Thyroid gland (tissue), 4 donors: Measurements from ENCODE around the gene SEMA5B. TPM values are rescaled to one million over a fixed set of nuclear protein-coding genes. Genes with fewer than 3 reads are reported as not detected.

Source experiments
- DNase-seq, 2 donors: peaks; one replicate each; pipeline ENCODE4 v3.0.0-alpha.2; 2019
- H3K27ac ChIP-seq, 3 donors: fragments of 200-600 bp; sonication (generic); 1 replicate in 2 of 3; 2 replicates in 1 of 3; pipeline ENCODE4 v1.5.1; 2016 to 2019; ENCODE audit warnings: mild to moderate bottlenecking in 1 of 3, moderate library complexity in 1 of 3
- H3K27me3 ChIP-seq: fragments of 200-600 bp; sonication (generic); one replicate; pipeline ENCODE4 v1.5.1; 2019
- H3K36me3 ChIP-seq, 2 donors: fragments of 200-600 bp; sonication (generic); one replicate each; pipeline ENCODE4 v1.5.1; 2016 to 2019
- H3K4me1 ChIP-seq, 2 donors: fragments of 200-600 bp; sonication (generic); one replicate each; pipeline ENCODE4 v1.5.1; 2017 to 2019
- H3K4me3 ChIP-seq, 3 donors: fragments of 200-600 bp; sonication (generic); replicated peaks in 1 of 3; 1 replicate in 2 of 3; 2 replicates in 1 of 3; pipeline ENCODE4 v1.5.1; 2016; ENCODE audit warnings: mild to moderate bottlenecking in 1 of 3
- H3K9me3 ChIP-seq: fragments of 200-600 bp; sonication (generic); one replicate; pipeline ENCODE4 v1.5.1; 2017
- POLR2A ChIP-seq, 2 donors: fragments of 450-650 bp; IDR thresholded peaks; one replicate each; pipeline ENCODE4 v1.6.1; 2017; ENCODE audit warnings: antibody characterized with exemption in 2 of 2, mild to moderate bottlenecking in 2 of 2, moderate library complexity in 1 of 2
- WGBS, 2 donors: methylation state at CpG; one replicate each; pipeline ENCODE4 v1.1.5; 2017; 5-methylcytosine and 5-hydroxymethylcytosine counted together
- intact Hi-C: fragments of 100-400 bp; cut with DNase I; formaldehyde crosslinking; loops from one replicate; pipeline ENCODE4 v1.15.1; 2023
- total RNA-seq, 4 donors: library from RNA; depleted of rRNA; stranded (reverse); fragments of >200 nt; gene quantifications; one replicate each; pipeline ENCODE4 v1.2.3, GENCODE V29; 2016
- TF ChIP-seq, protein P1 (sequence below), 6 experiments: fragments of 200-600 bp in 3 of 6; fragments of 450-650 bp in 3 of 6; sonication (generic) in 3 of 6; IDR thresholded peaks; one replicate each; pipeline ENCODE4 v1.5.1; 2016 to 2019; ENCODE audit warnings: antibody characterized with exemption in 6 of 6, mild to moderate bottlenecking in 2 of 6, inconsistent platforms in 1 of 6, moderate library complexity in 1 of 6

The SEMA5B gene
- total RNA-seq, 4 donors from 2014 or later: 0.56 to 5.3 (median 0.63) TPM

DNA sequence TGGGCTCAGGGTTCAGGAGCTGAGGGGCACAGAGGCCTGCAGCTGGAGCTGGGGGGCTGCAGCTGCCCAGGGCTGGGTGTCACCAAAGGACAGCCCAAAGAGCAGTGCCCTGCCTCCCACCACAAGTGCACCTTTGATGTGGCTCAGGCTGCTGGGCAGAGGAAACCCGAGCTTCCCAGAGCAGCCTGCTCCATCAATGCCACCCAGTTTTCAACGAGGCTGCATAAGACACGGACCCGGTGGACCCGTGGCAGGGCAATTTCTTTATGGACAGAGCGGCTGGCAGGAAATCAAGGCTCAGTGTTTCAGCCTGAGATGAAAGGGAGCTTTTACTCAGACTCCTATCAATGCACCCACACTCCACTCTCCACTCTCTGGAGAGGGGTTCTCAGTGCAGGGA, 18.7 kb downstream of the SEMA5B start:
- Histone ChIP-seq H3K4me1 (no peaks in the 10 kb centered on the region), H3K27ac (no peak overlapping the region), H3K4me3 (no peak overlapping the region), H3K9me3 (no peaks in the 10 kb centered on the region), H3K27me3 (no peaks in the 10 kb centered on the region), H3K36me3 (no peaks in the 10 kb centered on the region)
- DNase-seq: no peak
- intact Hi-C loops: no loop called here
- TF ChIP-seq, protein P1, sequence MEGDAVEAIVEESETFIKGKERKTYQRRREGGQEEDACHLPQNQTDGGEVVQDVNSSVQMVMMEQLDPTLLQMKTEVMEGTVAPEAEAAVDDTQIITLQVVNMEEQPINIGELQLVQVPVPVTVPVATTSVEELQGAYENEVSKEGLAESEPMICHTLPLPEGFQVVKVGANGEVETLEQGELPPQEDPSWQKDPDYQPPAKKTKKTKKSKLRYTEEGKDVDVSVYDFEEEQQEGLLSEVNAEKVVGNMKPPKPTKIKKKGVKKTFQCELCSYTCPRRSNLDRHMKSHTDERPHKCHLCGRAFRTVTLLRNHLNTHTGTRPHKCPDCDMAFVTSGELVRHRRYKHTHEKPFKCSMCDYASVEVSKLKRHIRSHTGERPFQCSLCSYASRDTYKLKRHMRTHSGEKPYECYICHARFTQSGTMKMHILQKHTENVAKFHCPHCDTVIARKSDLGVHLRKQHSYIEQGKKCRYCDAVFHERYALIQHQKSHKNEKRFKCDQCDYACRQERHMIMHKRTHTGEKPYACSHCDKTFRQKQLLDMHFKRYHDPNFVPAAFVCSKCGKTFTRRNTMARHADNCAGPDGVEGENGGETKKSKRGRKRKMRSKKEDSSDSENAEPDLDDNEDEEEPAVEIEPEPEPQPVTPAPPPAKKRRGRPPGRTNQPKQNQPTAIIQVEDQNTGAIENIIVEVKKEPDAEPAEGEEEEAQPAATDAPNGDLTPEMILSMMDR (IDR thresholded peaks at IDR 0.05): no peak
- no peak for TF ChIP-seq POLR2A (IDR thresholded peaks at IDR 0.05)
- 54 to 65% methylated on average over 6 of the region's 6 CpGs for WGBS, 2 donors

- intact Hi-C loops: no loop called here
- no peak for DNase-seq
- TF ChIP-seq POLR2A (IDR thresholded peaks at IDR 0.05): no peak
- TF ChIP-seq, protein P1 (IDR thresholded peaks at IDR 0.05): no peak
Observed at GRCh38 chr3:123006609-123007008, 21.0 kb downstream of the SEMA5B start.

GRCh38 chr3:123005291-123005690, 22.3 kb downstream of the SEMA5B start:
- 97 to 100% methylated on average over 1 of the region's 1 CpG for WGBS, 2 donors
- intact Hi-C loops: no loop called here
- no peak overlapping the region for H3K4me3 ChIP-seq
- H3K27ac ChIP-seq: no peak overlapping the region
- H3K4me1 ChIP-seq: no peaks in the 10 kb centered on the region
- no peak for DNase-seq
- H3K27me3 ChIP-seq: no peaks in the 10 kb centered on the region
- H3K36me3 ChIP-seq: no peaks in the 10 kb centered on the region
- no peaks in the 10 kb centered on the region for H3K9me3 ChIP-seq
- TF ChIP-seq, protein P1 (IDR thresholded peaks at IDR 0.05): no peak
- TF ChIP-seq POLR2A (IDR thresholded peaks at IDR 0.05): no peak

More at GRCh38 chr3:123006609-123007008, 21.0 kb downstream of the SEMA5B start:
- WGBS, 2 donors: 66 to 67% methylated on average over 2 of the region's 2 CpGs
- H3K36me3 ChIP-seq: no peaks in the 10 kb centered on the region
- H3K4me3 ChIP-seq: no peak overlapping the region
- no peaks in the 10 kb centered on the region for H3K9me3 ChIP-seq
- H3K27me3 ChIP-seq: no peaks in the 10 kb centered on the region
- no peak overlapping the region for H3K27ac ChIP-seq
- H3K4me1 ChIP-seq: no peaks in the 10 kb centered on the region

- Histone ChIP-seq H3K4me3 (no peak overlapping the region), H3K27ac (no peak overlapping the region), H3K36me3 (no peaks in the 10 kb centered on the region), H3K4me1 (no peaks in the 10 kb centered on the region), H3K9me3 (no peaks in the 10 kb centered on the region), H3K27me3 (no peaks in the 10 kb centered on the region)
- intact Hi-C loops: no loop called here
- 76 to 82% methylated on average over 5 of the region's 5 CpGs for WGBS, 2 donors
- no peak for TF ChIP-seq POLR2A (IDR thresholded peaks at IDR 0.05)
- no peak for DNase-seq
Observed at GRCh38 chr3:123004201-123004918, 23.2 kb downstream of the SEMA5B start.

- TF ChIP-seq, protein P1 (IDR thresholded peaks at IDR 0.05): no peak
- TF ChIP-seq POLR2A (IDR thresholded peaks at IDR 0.05): no peak
- Histone ChIP-seq H3K9me3 (no peaks in the 10 kb centered on the region), H3K4me1 (no peaks in the 10 kb centered on the region), H3K36me3 (no peaks in the 10 kb centered on the region), H3K27me3 (no peaks in the 10 kb centered on the region), H3K27ac (no peak overlapping the region), H3K4me3 (no peak overlapping the region)
- intact Hi-C loops: no loop called here
- DNase-seq: no peak
- 83% methylated on average over 7 of the region's 7 CpGs for WGBS, 2 donors
Observed at GRCh38 chr3:123002749-123003497, 24.6 kb downstream of the SEMA5B start.
